Measurements from ENCODE around the gene GPBP1. TPM values are rescaled to one million over a fixed set of nuclear protein-coding genes. Genes with fewer than 3 reads are reported as not detected.
A peak's percentile ranks its signal among the peaks of the same experiment; 100 is the strongest.

The GPBP1 gene
- polyA plus RNA-seq, 3 donors, result 23.2 to 43.7 (median 30.9) TPM

DNA sequence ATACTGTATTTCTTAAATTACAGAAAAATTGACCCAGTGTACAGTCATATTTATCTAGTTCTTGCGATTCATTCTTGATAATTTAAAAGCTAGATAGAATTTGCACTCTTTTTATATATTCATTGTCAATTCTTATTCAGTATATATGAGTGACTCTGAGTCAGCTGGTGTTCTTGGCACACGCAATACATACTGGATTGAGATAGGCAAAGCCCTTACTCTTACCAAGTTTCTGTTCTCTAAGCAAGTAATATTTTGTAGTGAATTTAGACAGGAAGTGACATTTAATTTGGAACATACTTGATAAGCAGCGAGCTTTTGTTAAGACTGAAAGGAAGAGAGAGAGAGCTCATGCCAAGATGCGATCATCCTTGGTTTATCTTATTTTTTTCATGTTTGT, 57.7 kb downstream of the GPBP1 start:
- Mint-ChIP-seq H3K27ac (peak overlapping the region in 2 of 7 donors; percentile 26 to 77), H3K9me3 (peaks cover 0 to 4% (median 2%) of the 10 kb centered on the region in 7 donors), H3K4me3 (no peak overlapping the region), H3K4me1 (no peaks in the 10 kb centered on the region), H3K36me3 (peaks cover 56 to 82% of the 10 kb centered on the region in 2 donors), H3K27me3 (ENCODE audit: low read depth in 3 of 3) (no peaks in the 10 kb centered on the region)
- TF ChIP-seq, protein P1, sequence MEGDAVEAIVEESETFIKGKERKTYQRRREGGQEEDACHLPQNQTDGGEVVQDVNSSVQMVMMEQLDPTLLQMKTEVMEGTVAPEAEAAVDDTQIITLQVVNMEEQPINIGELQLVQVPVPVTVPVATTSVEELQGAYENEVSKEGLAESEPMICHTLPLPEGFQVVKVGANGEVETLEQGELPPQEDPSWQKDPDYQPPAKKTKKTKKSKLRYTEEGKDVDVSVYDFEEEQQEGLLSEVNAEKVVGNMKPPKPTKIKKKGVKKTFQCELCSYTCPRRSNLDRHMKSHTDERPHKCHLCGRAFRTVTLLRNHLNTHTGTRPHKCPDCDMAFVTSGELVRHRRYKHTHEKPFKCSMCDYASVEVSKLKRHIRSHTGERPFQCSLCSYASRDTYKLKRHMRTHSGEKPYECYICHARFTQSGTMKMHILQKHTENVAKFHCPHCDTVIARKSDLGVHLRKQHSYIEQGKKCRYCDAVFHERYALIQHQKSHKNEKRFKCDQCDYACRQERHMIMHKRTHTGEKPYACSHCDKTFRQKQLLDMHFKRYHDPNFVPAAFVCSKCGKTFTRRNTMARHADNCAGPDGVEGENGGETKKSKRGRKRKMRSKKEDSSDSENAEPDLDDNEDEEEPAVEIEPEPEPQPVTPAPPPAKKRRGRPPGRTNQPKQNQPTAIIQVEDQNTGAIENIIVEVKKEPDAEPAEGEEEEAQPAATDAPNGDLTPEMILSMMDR (IDR thresholded peaks at IDR 0.05), result no peak
- Histone ChIP-seq H3K27ac (ENCODE audit: low read depth in 1 of 2, low read length in 2 of 2) (no peak overlapping the region), H3K27me3 (ENCODE audit: control insufficient read depth in 2 of 2, insufficient read depth in 2 of 2, low read length in 2 of 2) (no peaks in the 10 kb centered on the region), H3K9me3 (replicated peaks in 1 of 2; ENCODE audit: control insufficient read depth in 1 of 2, insufficient read depth in 1 of 2, low read length in 2 of 2) (peaks cover 0 to 3% of the 10 kb centered on the region in 2 donors), H3K4me2 (replicated peaks; ENCODE audit: extremely low read depth, low read length, poor library complexity, severe bottlenecking) (no peak overlapping the region), H3K36me3 (replicated peaks in 1 of 2; ENCODE audit: control insufficient read depth in 1 of 2, insufficient read depth in 2 of 2, low read length in 2 of 2) (peaks cover 62 to 91% of the 10 kb centered on the region in 2 donors), H2AFZ (ENCODE audit: insufficient read depth, low read depth, low read length, poor library complexity, severe bottlenecking) (no peak overlapping the region), H3K4me3 (replicated peaks in 1 of 3; ENCODE audit: low read depth in 2 of 3, low read length in 3 of 3) (no peak overlapping the region), H3K9ac (ENCODE audit: insufficient read depth, low read length, poor library complexity, severe bottlenecking) (no peak overlapping the region), H3K79me2 (ENCODE audit: insufficient read depth, low read length) (peaks cover 58% of the 10 kb centered on the region), H3K4me1 (ENCODE audit: control insufficient read depth in 1 of 2, insufficient read depth in 2 of 2, low read length in 2 of 2) (no peaks in the 10 kb centered on the region), H4K20me1 (ENCODE audit: insufficient read depth, low read length) (peaks cover 81% of the 10 kb centered on the region)
- WGBS (ENCODE audit: insufficient coverage), result 96% methylated on average over 2 of the region's 4 CpGs
- DNase-seq, result no peak
- intact Hi-C loops (cut with micrococcal nuclease), result loop anchor here in 1 of 2 donors (10.0 kb wide), 1 partner anchor 947 kb away; no protein-coding TSS in a partner anchor

DNA sequence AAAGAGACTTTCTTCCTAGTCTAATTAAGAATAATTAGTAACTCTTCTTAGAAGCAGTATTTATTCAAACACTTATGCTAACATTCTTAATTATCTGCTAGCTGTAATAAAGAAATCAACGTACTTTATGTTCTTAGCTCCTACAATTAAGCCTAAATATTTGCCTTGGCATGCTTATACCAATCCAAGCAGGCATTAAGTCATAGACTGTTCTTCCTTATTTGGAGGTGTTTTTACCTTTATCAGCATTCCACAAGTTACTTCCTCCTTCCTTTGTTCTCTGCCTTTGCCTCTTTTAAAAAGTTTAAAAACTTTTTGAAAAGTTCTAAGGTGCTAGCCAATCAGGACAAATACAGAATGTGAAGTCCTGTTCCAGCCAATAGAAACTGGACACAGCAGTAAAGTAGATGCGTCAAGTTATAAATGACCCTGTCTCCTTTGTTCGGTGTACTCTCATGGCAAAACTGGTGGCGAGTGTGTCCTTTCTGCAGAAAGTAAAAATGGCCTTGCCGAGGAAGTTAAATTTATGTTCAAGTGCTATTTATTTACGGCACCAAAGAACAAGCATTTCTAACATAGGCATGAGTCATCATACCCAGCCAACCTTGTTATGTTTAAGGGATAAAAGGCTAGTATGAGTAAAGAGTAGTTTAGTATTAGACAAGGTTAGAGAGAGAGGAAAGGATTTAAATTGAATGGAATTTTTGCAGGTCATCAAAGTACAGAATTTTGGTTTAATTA, 58.6 kb downstream of the GPBP1 start:
- Mint-ChIP-seq H3K36me3 (peaks cover 61 to 85% of the 10 kb centered on the region in 2 donors), H3K27me3 (ENCODE audit: low read depth in 3 of 3) (no peaks in the 10 kb centered on the region), H3K4me1 (no peaks in the 10 kb centered on the region), H3K27ac (peak overlapping the region in 1 of 7 donors; percentile 5), H3K9me3 (peaks cover 0 to 4% (median 2%) of the 10 kb centered on the region in 7 donors), H3K4me3 (no peak overlapping the region)
- intact Hi-C loops (cut with micrococcal nuclease), result loop anchor here in 1 of 2 donors (10.0 kb wide), 1 partner anchor 948 kb away; no protein-coding TSS in a partner anchor
- Histone ChIP-seq H3K4me1 (ENCODE audit: control insufficient read depth in 1 of 2, insufficient read depth in 2 of 2, low read length in 2 of 2) (no peaks in the 10 kb centered on the region), H3K9me3 (replicated peaks in 1 of 2; ENCODE audit: control insufficient read depth in 1 of 2, insufficient read depth in 1 of 2, low read length in 2 of 2) (peaks cover 0 to 3% of the 10 kb centered on the region in 2 donors), H4K20me1 (ENCODE audit: insufficient read depth, low read length) (peaks cover 79% of the 10 kb centered on the region), H3K79me2 (ENCODE audit: insufficient read depth, low read length) (peaks cover 55% of the 10 kb centered on the region), H2AFZ (ENCODE audit: insufficient read depth, low read depth, low read length, poor library complexity, severe bottlenecking) (no peak overlapping the region), H3K4me3 (replicated peaks in 1 of 3; ENCODE audit: low read depth in 2 of 3, low read length in 3 of 3) (no peak overlapping the region), H3K27me3 (ENCODE audit: control insufficient read depth in 2 of 2, insufficient read depth in 2 of 2, low read length in 2 of 2) (no peaks in the 10 kb centered on the region), H3K4me2 (replicated peaks; ENCODE audit: extremely low read depth, low read length, poor library complexity, severe bottlenecking) (no peak overlapping the region), H3K27ac (ENCODE audit: low read depth in 1 of 2, low read length in 2 of 2) (no peak overlapping the region), H3K9ac (ENCODE audit: insufficient read depth, low read length, poor library complexity, severe bottlenecking) (no peak overlapping the region), H3K36me3 (replicated peaks in 1 of 2; ENCODE audit: control insufficient read depth in 1 of 2, insufficient read depth in 2 of 2, low read length in 2 of 2) (peaks cover 68 to 93% of the 10 kb centered on the region in 2 donors)
- DNase-seq, result no peak
- TF ChIP-seq, protein P1 (IDR thresholded peaks at IDR 0.05), result no peak
- WGBS (ENCODE audit: insufficient coverage), result 100% methylated on average over 2 of the region's 6 CpGs

All from CD14-positive monocyte (primary cell).